ENCODE data around the gene D2HGDH.

The D2HGDH gene

GRCh38 chr2:241734467-241735208 lies at the start of gene D2HGDH:
TSS of gene D2HGDH (plus strand) at chr2:241734630. CDS start at chr2:241735225, 595 bp downstream.
- Histone ChIP-seq H3K4me3 (ENCODE audit: low read length) (peak within 1 kb of the TSS; percentile 81), H3K36me3 (ENCODE audit: insufficient read depth, low read depth, low read length) (no peaks in the 10 kb centered on the region), H3K27me3 (ENCODE audit: insufficient read depth, low read length) (peaks cover 11% of the 10 kb centered on the region), H3K9me3 (ENCODE audit: insufficient read depth, low read depth, low read length) (no peaks in the 10 kb centered on the region), H3K4me1 (ENCODE audit: insufficient read depth, low read length) (no peaks in the 10 kb centered on the region), H3K27ac (ENCODE audit: low read length) (no peak within 1 kb of the TSS), H3K9ac (ENCODE audit: low read depth, low read length) (peak within 1 kb of the TSS; percentile 59; the same call in 1 of the 2 replicates)

GRCh38 chr2:241686324-241686649 lies 48.1 kb upstream of the D2HGDH start:
- Histone ChIP-seq H3K4me3 (ENCODE audit: low read length) (peak overlapping the region; percentile 96), H3K27me3 (ENCODE audit: insufficient read depth, low read length) (no peaks in the 10 kb centered on the region), H3K4me1 (ENCODE audit: insufficient read depth, low read length) (peaks cover 9% of the 10 kb centered on the region; the same call in 1 of the 2 replicates), H3K27ac (ENCODE audit: low read length) (peak overlapping the region; percentile 80), H3K9ac (ENCODE audit: low read depth, low read length) (peak overlapping the region; percentile 96), H3K36me3 (ENCODE audit: insufficient read depth, low read depth, low read length) (peaks cover 54% of the 10 kb centered on the region), H3K9me3 (ENCODE audit: insufficient read depth, low read depth, low read length) (no peaks in the 10 kb centered on the region)

- Histone ChIP-seq H3K36me3 (ENCODE audit: insufficient read depth, low read depth, low read length) (peaks cover 52% of the 10 kb centered on the region), H3K4me1 (ENCODE audit: insufficient read depth, low read length) (peaks cover 9% of the 10 kb centered on the region; the same call in 1 of the 2 replicates)
Observed at GRCh38 chr2:241686650-241687425, 47.6 kb upstream of the D2HGDH start, which contains the start of gene DTYMK. TSS of gene DTYMK (minus strand) at chr2:241686815. CDS start at chr2:241686783, 32 bp downstream.

GRCh38 chr2:241689306-241689705 lies 45.1 kb upstream of the D2HGDH start:
- peaks cover 29% of the 10 kb centered on the region for H3K36me3 ChIP-seq (ENCODE audit: insufficient read depth, low read depth, low read length)
- H3K4me1 ChIP-seq (ENCODE audit: insufficient read depth, low read length), result peaks cover 9% of the 10 kb centered on the region; the same call in 1 of the 2 replicates
- H3K4me3 ChIP-seq (ENCODE audit: low read length), result no peak overlapping the region
- H3K9me3 ChIP-seq (ENCODE audit: insufficient read depth, low read depth, low read length), result no peaks in the 10 kb centered on the region
- no peak overlapping the region for H3K9ac ChIP-seq (ENCODE audit: low read depth, low read length)
- H3K27ac ChIP-seq (ENCODE audit: low read length), result no peak overlapping the region
- no peaks in the 10 kb centered on the region for H3K27me3 ChIP-seq (ENCODE audit: insufficient read depth, low read length)

More at GRCh38 chr2:241686650-241687425, 47.6 kb upstream of the D2HGDH start, which contains the start of gene DTYMK:
- Histone ChIP-seq H3K27ac (ENCODE audit: low read length) (peak within 1 kb of the TSS; percentile 80), H3K9ac (ENCODE audit: low read depth, low read length) (peak within 1 kb of the TSS; percentile 96), H3K4me3 (ENCODE audit: low read length) (peak within 1 kb of the TSS; percentile 96), H3K9me3 (ENCODE audit: insufficient read depth, low read depth, low read length) (no peaks in the 10 kb centered on the region), H3K27me3 (ENCODE audit: insufficient read depth, low read length) (no peaks in the 10 kb centered on the region)

- no peak overlapping the region for H3K4me3 ChIP-seq (ENCODE audit: low read length)
- H3K27ac ChIP-seq (ENCODE audit: low read length), result no peak overlapping the region
- H3K9me3 ChIP-seq (ENCODE audit: insufficient read depth, low read depth, low read length), result no peaks in the 10 kb centered on the region
- no peak overlapping the region for H3K9ac ChIP-seq (ENCODE audit: low read depth, low read length)
- H3K27me3 ChIP-seq (ENCODE audit: insufficient read depth, low read length), result no peaks in the 10 kb centered on the region
- peaks cover 9% of the 10 kb centered on the region; the same call in 1 of the 2 replicates for H3K4me1 ChIP-seq (ENCODE audit: insufficient read depth, low read length)
- H3K36me3 ChIP-seq (ENCODE audit: insufficient read depth, low read depth, low read length), result peaks cover 30% of the 10 kb centered on the region
Observed at GRCh38 chr2:241690202-241690717, 44.2 kb upstream of the D2HGDH start.

GRCh38 chr2:241692448-241692847 lies 42.0 kb upstream of the D2HGDH start:
- Histone ChIP-seq H3K27me3 (ENCODE audit: insufficient read depth, low read length) (no peaks in the 10 kb centered on the region), H3K4me3 (ENCODE audit: low read length) (no peak overlapping the region), H3K4me1 (ENCODE audit: insufficient read depth, low read length) (peaks cover 4% of the 10 kb centered on the region; the same call in 1 of the 2 replicates), H3K9me3 (ENCODE audit: insufficient read depth, low read depth, low read length) (no peaks in the 10 kb centered on the region), H3K27ac (ENCODE audit: low read length) (no peak overlapping the region), H3K9ac (ENCODE audit: low read depth, low read length) (no peak overlapping the region), H3K36me3 (ENCODE audit: insufficient read depth, low read depth, low read length) (peaks cover 26% of the 10 kb centered on the region)

- H3K4me1 ChIP-seq (ENCODE audit: insufficient read depth, low read length), result no peaks in the 10 kb centered on the region
- no peaks in the 10 kb centered on the region for H3K27me3 ChIP-seq (ENCODE audit: insufficient read depth, low read length)
- H3K9me3 ChIP-seq (ENCODE audit: insufficient read depth, low read depth, low read length), result no peaks in the 10 kb centered on the region
- no peak overlapping the region for H3K27ac ChIP-seq (ENCODE audit: low read length)
- H3K9ac ChIP-seq (ENCODE audit: low read depth, low read length), result no peak overlapping the region
- H3K4me3 ChIP-seq (ENCODE audit: low read length), result no peak overlapping the region
- peaks cover 17% of the 10 kb centered on the region for H3K36me3 ChIP-seq (ENCODE audit: insufficient read depth, low read depth, low read length)
Observed at GRCh38 chr2:241695651-241696050, 38.8 kb upstream of the D2HGDH start.

- Histone ChIP-seq H3K27me3 (ENCODE audit: insufficient read depth, low read length) (no peaks in the 10 kb centered on the region), H3K27ac (ENCODE audit: low read length) (peak overlapping the region; percentile 77), H3K4me1 (ENCODE audit: insufficient read depth, low read length) (no peaks in the 10 kb centered on the region)
Observed at GRCh38 chr2:241701149-241701398, 33.4 kb upstream of the D2HGDH start.

GRCh38 chr2:241701399-241702154 lies 32.9 kb upstream of the D2HGDH start, which contains the start of gene ING5:
TSS of gene ING5 (plus strand) at chr2:241702039. CDS start at chr2:241702066, 27 bp downstream.
- peak within 1 kb of the TSS; percentile 77 for H3K27ac ChIP-seq (ENCODE audit: low read length)
- peaks cover 5% of the 10 kb centered on the region for H3K9me3 ChIP-seq (ENCODE audit: insufficient read depth, low read depth, low read length)
- H3K4me1 ChIP-seq (ENCODE audit: insufficient read depth, low read length), result no peaks in the 10 kb centered on the region
- H3K4me3 ChIP-seq (ENCODE audit: low read length), result peak within 1 kb of the TSS; percentile 76
- no peaks in the 10 kb centered on the region for H3K27me3 ChIP-seq (ENCODE audit: insufficient read depth, low read length)
- peaks cover 27% of the 10 kb centered on the region for H3K36me3 ChIP-seq (ENCODE audit: insufficient read depth, low read depth, low read length)
- peak within 1 kb of the TSS; percentile 96 for H3K9ac ChIP-seq (ENCODE audit: low read depth, low read length)

More at GRCh38 chr2:241701149-241701398, 33.4 kb upstream of the D2HGDH start:
- peaks cover 5% of the 10 kb centered on the region for H3K9me3 ChIP-seq (ENCODE audit: insufficient read depth, low read depth, low read length)
- H3K36me3 ChIP-seq (ENCODE audit: insufficient read depth, low read depth, low read length), result peaks cover 22% of the 10 kb centered on the region
- peak overlapping the region; percentile 96; the same call in 1 of the 2 replicates for H3K9ac ChIP-seq (ENCODE audit: low read depth, low read length)
- peak overlapping the region; percentile 76; the same call in 1 of the 2 replicates for H3K4me3 ChIP-seq (ENCODE audit: low read length)

- H3K9ac ChIP-seq (ENCODE audit: low read depth, low read length), result peak overlapping the region; percentile 55; the same call in 1 of the 2 replicates
- no peaks in the 10 kb centered on the region for H3K4me1 ChIP-seq (ENCODE audit: insufficient read depth, low read length)
- H3K27ac ChIP-seq (ENCODE audit: low read length), result no peak overlapping the region
- peaks cover 35% of the 10 kb centered on the region for H3K36me3 ChIP-seq (ENCODE audit: insufficient read depth, low read depth, low read length)
- H3K27me3 ChIP-seq (ENCODE audit: insufficient read depth, low read length), result no peaks in the 10 kb centered on the region
- H3K9me3 ChIP-seq (ENCODE audit: insufficient read depth, low read depth, low read length), result peaks cover 5% of the 10 kb centered on the region
- H3K4me3 ChIP-seq (ENCODE audit: low read length), result peak overlapping the region; percentile 76
Observed at GRCh38 chr2:241702155-241703031, 32.0 kb upstream of the D2HGDH start.
